Measurements from ENCODE around the gene WFDC1.

The WFDC1 gene

GRCh38 chr16:84270531-84270930, 24.1 kb upstream of the WFDC1 start:
- no peak overlapping the region for H3K27ac ChIP-seq
- POLR2A ChIA-PET (ENCODE audit: low non-redundant PET) = no interaction called here
- no peak for TF ChIP-seq CTCF (conservative IDR thresholded peaks at IDR 0.05; ENCODE audit: low read depth)
- no peak for DNase-seq (ENCODE audit: low spot score)
- CTCF ChIA-PET = no interaction called here

DNA sequence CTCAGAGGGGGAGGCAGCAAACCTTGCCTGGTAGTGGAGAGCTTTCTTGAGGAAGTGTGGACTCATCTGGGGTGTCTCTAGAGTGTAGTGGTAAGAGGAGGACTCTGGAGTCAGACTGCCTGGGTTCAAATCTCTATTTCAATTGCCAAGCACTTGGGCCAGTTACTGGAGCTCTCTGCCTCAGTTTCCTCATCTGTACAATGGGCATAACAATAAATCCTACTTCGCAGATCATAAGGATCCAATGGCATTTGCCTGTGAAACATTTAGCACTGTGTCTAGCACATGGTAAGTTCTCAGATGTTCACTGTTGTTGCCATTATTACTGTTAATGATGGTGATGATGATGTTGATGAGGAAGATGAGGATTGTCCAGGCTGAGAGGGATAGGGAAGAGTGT, 23.6 kb upstream of the WFDC1 start:
- POLR2A ChIA-PET (ENCODE audit: low non-redundant PET) = no interaction called here
- no peak for TF ChIP-seq CTCF (conservative IDR thresholded peaks at IDR 0.05; ENCODE audit: low read depth)
- H3K27ac ChIP-seq = no peak overlapping the region
- DNase-seq (ENCODE audit: low spot score) = no peak
- CTCF ChIA-PET = no interaction called here

DNA sequence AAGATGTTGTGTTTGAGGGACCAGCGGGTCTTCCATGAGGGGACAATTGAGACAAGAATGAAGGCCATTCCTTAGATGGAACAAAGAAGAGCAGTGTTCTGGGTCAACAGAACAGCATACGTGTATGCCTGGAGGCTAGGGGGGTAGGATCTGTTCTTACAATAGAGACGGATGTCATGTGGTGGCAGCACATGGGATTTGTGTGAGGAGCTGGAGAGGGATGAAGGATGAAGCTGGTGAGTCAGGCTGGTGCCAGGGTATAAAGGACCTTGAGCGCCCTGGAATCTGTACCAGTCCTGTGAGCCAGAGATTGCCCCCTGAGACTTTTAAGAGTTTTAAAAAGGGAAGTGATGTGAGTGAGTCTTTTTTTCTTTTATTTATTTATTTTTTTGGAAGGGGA, 22.8 kb upstream of the WFDC1 start:
- POLR2A ChIA-PET (ENCODE audit: low non-redundant PET) = no interaction called here
- DNase-seq (ENCODE audit: low spot score) = no peak
- CTCF ChIA-PET = interaction anchor here (0.7 kb wide), 1 partner anchor 176 kb away, joined by 3 read pairs; no protein-coding TSS in a partner anchor
- no peak for TF ChIP-seq CTCF (conservative IDR thresholded peaks at IDR 0.05; ENCODE audit: low read depth)
- H3K27ac ChIP-seq = no peak overlapping the region

DNA sequence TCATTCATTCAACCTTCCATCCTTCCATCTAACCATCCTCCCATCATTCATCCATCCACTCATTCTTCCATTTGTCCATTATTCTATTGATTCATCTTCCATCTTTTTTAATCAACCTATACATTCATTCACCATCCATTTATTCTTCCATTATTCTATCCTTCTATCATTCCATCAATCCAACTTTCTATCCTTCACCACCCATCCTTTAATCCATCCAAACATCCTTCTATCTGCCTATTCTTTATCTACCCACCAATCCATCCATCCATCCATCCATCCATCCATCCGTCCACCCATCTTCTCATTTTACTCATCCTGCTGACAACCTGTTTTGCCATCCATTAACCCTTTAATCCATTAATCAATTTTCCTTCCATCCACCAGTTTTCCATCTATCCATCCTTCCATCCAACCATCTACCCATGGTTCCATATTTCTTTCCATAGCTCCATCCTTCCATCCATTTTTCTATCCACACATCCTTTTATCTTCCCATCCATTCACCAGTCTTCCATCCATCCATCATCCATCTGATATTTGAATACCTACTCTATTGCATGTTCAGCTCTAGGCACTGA, 21.8 kb upstream of the WFDC1 start:
- ChIA-PET CTCF (interaction anchor here (0.6 kb wide), 1 partner anchor 233 kb away, joined by 4 read pairs; no protein-coding TSS in a partner anchor), POLR2A (ENCODE audit: low non-redundant PET) (no interaction called here)
- DNase-seq (ENCODE audit: low spot score) = no peak
- no peak for TF ChIP-seq CTCF (conservative IDR thresholded peaks at IDR 0.05; ENCODE audit: low read depth)
- H3K27ac ChIP-seq = no peak overlapping the region

DNA sequence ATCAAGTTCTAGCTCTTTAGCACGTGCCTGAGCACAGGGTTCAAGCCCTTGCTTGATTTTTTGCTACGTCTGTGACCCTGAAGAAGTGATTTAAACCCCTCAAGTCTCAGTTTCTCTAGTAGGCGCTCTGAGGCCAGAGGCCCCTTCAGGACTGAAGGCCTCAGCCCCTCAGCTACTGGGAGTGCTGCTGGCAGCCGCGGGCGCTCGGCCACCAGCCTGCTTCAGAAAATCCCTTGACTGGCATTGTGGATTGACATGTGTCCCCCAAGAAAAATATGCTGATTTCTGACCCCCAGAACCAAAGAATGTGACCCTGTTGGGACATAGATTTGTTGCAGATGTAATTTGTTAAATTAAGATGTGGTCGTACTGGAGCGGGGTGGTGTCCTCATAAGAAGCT, 20.2 kb upstream of the WFDC1 start:
- no peak for DNase-seq (ENCODE audit: low spot score)
- CTCF ChIA-PET = interaction anchor here (0.6 kb wide), 1 partner anchor 11 kb away, joined by 4 read pairs; no protein-coding TSS in a partner anchor
- POLR2A ChIA-PET (ENCODE audit: low non-redundant PET) = no interaction called here
- H3K27ac ChIP-seq = no peak overlapping the region
- no peak for TF ChIP-seq CTCF (conservative IDR thresholded peaks at IDR 0.05; ENCODE audit: low read depth)

DNA sequence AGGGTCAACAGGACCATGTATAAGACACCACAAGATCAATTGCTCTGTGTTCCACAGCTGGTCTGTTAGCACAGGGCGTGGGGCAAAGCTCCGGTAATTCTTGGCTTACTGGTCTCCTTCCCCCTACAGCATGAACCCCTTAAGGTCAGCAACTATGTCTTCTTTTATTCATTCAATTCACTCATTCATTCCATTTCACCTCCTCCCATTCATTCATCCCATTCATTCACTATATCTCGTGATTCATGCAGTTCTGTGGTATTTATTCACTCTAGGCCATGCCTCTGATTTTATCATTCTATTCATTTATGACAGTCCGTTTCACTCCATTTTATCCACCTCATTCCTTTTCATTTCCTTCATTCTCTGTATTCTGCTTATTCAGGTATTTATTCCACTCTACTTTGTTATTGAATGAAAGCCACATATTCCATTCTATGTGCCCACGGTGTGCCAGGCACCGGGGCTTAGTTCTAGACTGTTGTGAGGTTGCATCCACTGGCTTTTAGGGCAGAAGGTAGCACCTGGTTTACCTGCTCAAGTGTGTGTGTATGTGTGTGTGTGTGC, 19.0 kb upstream of the WFDC1 start:
- no peak for DNase-seq (ENCODE audit: low spot score)
- CTCF ChIA-PET = no interaction called here
- POLR2A ChIA-PET (ENCODE audit: low non-redundant PET) = no interaction called here
- TF ChIP-seq CTCF (conservative IDR thresholded peaks at IDR 0.05; ENCODE audit: low read depth) = no peak
- H3K27ac ChIP-seq = no peak overlapping the region
